ENCODE measurements around the gene MRPL14.
"Not testable (repeated sequence)": the region's sequence is repeated elsewhere in the genome, so short reads cannot be mapped to it uniquely, and the experiment has no call there.

MRPL14 gene

DNA sequence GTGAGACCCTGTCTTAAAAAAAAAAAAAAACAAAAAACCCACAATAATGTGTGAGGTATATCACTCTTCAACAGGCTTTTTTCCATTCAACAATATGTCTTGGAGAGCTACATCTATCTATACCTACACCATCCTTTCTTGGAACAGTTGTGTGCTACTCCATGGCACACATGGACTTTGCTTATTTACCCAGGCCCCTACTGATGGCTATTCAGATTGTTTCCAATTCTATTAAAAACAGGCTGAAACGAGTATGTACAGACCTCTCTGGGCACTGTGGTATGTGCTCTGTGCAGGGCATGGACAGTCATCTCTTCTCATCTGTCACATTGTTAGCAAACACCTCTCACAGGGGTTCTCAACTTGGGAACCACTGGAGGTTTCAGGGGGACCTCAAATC is 28.1 kb downstream of the MRPL14 start:
- no peaks in the 10 kb centered on the region for H3K27me3 ChIP-seq (ENCODE audit: insufficient read depth, low read length, poor library complexity, severe bottlenecking)
- H3K4me2 ChIP-seq (ENCODE audit: low read depth, low read length, poor library complexity, severe bottlenecking) = no peak overlapping the region
- peaks cover 11% of the 10 kb centered on the region; the same call in 1 of the 2 replicates for H3K36me3 ChIP-seq (ENCODE audit: insufficient read depth, low read length)
- no peak overlapping the region for H3K4me3 ChIP-seq (ENCODE audit: low read length, poor library complexity, severe bottlenecking)
- TF ChIP-seq EZH2phosphoT487 (IDR thresholded peaks at IDR 0.05; ENCODE audit: borderline replicate concordance) = no peak
- TF ChIP-seq, protein P1, sequence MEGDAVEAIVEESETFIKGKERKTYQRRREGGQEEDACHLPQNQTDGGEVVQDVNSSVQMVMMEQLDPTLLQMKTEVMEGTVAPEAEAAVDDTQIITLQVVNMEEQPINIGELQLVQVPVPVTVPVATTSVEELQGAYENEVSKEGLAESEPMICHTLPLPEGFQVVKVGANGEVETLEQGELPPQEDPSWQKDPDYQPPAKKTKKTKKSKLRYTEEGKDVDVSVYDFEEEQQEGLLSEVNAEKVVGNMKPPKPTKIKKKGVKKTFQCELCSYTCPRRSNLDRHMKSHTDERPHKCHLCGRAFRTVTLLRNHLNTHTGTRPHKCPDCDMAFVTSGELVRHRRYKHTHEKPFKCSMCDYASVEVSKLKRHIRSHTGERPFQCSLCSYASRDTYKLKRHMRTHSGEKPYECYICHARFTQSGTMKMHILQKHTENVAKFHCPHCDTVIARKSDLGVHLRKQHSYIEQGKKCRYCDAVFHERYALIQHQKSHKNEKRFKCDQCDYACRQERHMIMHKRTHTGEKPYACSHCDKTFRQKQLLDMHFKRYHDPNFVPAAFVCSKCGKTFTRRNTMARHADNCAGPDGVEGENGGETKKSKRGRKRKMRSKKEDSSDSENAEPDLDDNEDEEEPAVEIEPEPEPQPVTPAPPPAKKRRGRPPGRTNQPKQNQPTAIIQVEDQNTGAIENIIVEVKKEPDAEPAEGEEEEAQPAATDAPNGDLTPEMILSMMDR (conservative IDR thresholded peaks at IDR 0.05; ENCODE audit: low read length) = no peak
- H3F3A ChIP-seq (ENCODE audit: low read depth) = no peaks in the 10 kb centered on the region
- H3K9me3 ChIP-seq (ENCODE audit: insufficient read depth, low read depth, low read length) = no peaks in the 10 kb centered on the region
- H3K9me2 ChIP-seq (replicated peaks; ENCODE audit: low read depth, low read length) = no peaks in the 10 kb centered on the region
- no peak overlapping the region for H2AFZ ChIP-seq (ENCODE audit: low read length)
- H3K9ac ChIP-seq (ENCODE audit: low read depth, low read length, poor library complexity, severe bottlenecking) = no peak overlapping the region
- H3K4me1 ChIP-seq (ENCODE audit: insufficient read depth, low read length, poor library complexity, severe bottlenecking) = peaks cover 9% of the 10 kb centered on the region
- no peaks in the 10 kb centered on the region for H3K79me2 ChIP-seq (ENCODE audit: insufficient read depth, low read length)
- H4K20me1 ChIP-seq (ENCODE audit: insufficient read depth, low read length, poor library complexity, severe bottlenecking) = no peaks in the 10 kb centered on the region

GRCh38 chr6:44097782-44098317 is 29.4 kb downstream of the MRPL14 start:
- Histone ChIP-seq H3F3A (ENCODE audit: low read depth) (no peaks in the 10 kb centered on the region), H3K9me2 (replicated peaks; ENCODE audit: low read depth, low read length) (no peaks in the 10 kb centered on the region), H3K27me3 (ENCODE audit: insufficient read depth, low read length, poor library complexity, severe bottlenecking) (no peaks in the 10 kb centered on the region), H3K4me2 (ENCODE audit: low read depth, low read length, poor library complexity, severe bottlenecking) (no peak overlapping the region), H2AFZ (ENCODE audit: low read length) (no peak overlapping the region), H4K20me1 (ENCODE audit: insufficient read depth, low read length, poor library complexity, severe bottlenecking) (no peaks in the 10 kb centered on the region), H3K4me1 (ENCODE audit: insufficient read depth, low read length, poor library complexity, severe bottlenecking) (peaks cover 9% of the 10 kb centered on the region), H3K4me3 (ENCODE audit: low read length, poor library complexity, severe bottlenecking) (no peak overlapping the region), H3K79me2 (ENCODE audit: insufficient read depth, low read length) (no peaks in the 10 kb centered on the region), H3K9ac (ENCODE audit: low read depth, low read length, poor library complexity, severe bottlenecking) (no peak overlapping the region), H3K36me3 (ENCODE audit: insufficient read depth, low read length) (peaks cover 2% of the 10 kb centered on the region; the same call in 1 of the 2 replicates), H3K9me3 (ENCODE audit: insufficient read depth, low read depth, low read length) (no peaks in the 10 kb centered on the region)
- TF ChIP-seq, protein P1 (conservative IDR thresholded peaks at IDR 0.05; ENCODE audit: low read length) = no peak
- no peak for TF ChIP-seq EZH2phosphoT487 (IDR thresholded peaks at IDR 0.05; ENCODE audit: borderline replicate concordance)

DNA sequence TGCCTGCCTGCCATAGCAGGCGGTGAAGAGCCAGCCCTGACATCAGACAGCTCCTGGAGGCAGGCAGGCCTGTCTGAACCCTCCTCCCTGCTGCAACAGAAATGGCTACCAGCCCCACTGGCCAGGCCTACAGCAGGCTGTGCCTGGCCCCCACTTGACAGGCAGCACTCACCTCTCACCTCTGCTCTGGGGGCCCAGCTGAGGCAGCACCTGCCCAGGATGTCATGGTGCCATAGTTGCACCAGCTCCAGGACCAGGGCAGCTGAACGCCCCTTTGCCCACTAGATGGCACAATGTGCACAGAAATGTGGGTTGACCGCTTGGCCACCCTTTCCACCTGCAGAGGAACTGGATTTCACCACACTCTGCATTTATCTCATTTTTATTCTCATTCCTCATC is 30.6 kb downstream of the MRPL14 start:
- no peak overlapping the region for H3K4me2 ChIP-seq (ENCODE audit: low read depth, low read length, poor library complexity, severe bottlenecking)
- H4K20me1 ChIP-seq (ENCODE audit: insufficient read depth, low read length, poor library complexity, severe bottlenecking) = no peaks in the 10 kb centered on the region
- H3K27me3 ChIP-seq (ENCODE audit: insufficient read depth, low read length, poor library complexity, severe bottlenecking) = no peaks in the 10 kb centered on the region
- no peak overlapping the region for H3K4me3 ChIP-seq (ENCODE audit: low read length, poor library complexity, severe bottlenecking)
- TF ChIP-seq EZH2phosphoT487 (IDR thresholded peaks at IDR 0.05; ENCODE audit: borderline replicate concordance) = no peak
- TF ChIP-seq, protein P1 (conservative IDR thresholded peaks at IDR 0.05; ENCODE audit: low read length) = peak; percentile 84
- no peaks in the 10 kb centered on the region for H3K79me2 ChIP-seq (ENCODE audit: insufficient read depth, low read length)
- no peaks in the 10 kb centered on the region for H3K9me2 ChIP-seq (replicated peaks; ENCODE audit: low read depth, low read length)
- H3K36me3 ChIP-seq (ENCODE audit: insufficient read depth, low read length) = peaks cover 2% of the 10 kb centered on the region; the same call in 1 of the 2 replicates
- H3F3A ChIP-seq (ENCODE audit: low read depth) = no peaks in the 10 kb centered on the region
- H2AFZ ChIP-seq (ENCODE audit: low read length) = no peak overlapping the region
- H3K9me3 ChIP-seq (ENCODE audit: insufficient read depth, low read depth, low read length) = no peaks in the 10 kb centered on the region
- no peak overlapping the region for H3K9ac ChIP-seq (ENCODE audit: low read depth, low read length, poor library complexity, severe bottlenecking)
- no peaks in the 10 kb centered on the region for H3K4me1 ChIP-seq (ENCODE audit: insufficient read depth, low read length, poor library complexity, severe bottlenecking)

- not testable (repeated sequence) for H3K4me3 ChIP-seq (ENCODE audit: low read length, poor library complexity, severe bottlenecking); H3K4me2 ChIP-seq (ENCODE audit: low read depth, low read length, poor library complexity, severe bottlenecking); H3K9me3 ChIP-seq (ENCODE audit: insufficient read depth, low read depth, low read length); H3K9ac ChIP-seq (ENCODE audit: low read depth, low read length, poor library complexity, severe bottlenecking); H3K79me2 ChIP-seq (ENCODE audit: insufficient read depth, low read length); H2AFZ ChIP-seq (ENCODE audit: low read length); H4K20me1 ChIP-seq (ENCODE audit: insufficient read depth, low read length, poor library complexity, severe bottlenecking); H3K36me3 ChIP-seq (ENCODE audit: insufficient read depth, low read length); H3K4me1 ChIP-seq (ENCODE audit: insufficient read depth, low read length, poor library complexity, severe bottlenecking); H3K9me2 ChIP-seq (replicated peaks; ENCODE audit: low read depth, low read length); H3F3A ChIP-seq (ENCODE audit: low read depth); H3K27me3 ChIP-seq (ENCODE audit: insufficient read depth, low read length, poor library complexity, severe bottlenecking)
Measured at GRCh38 chr6:44095243-44095623, 32.0 kb downstream of the MRPL14 start.
